ENCODE results near the gene DISP1.

- TF ChIP-seq YY1 (IDR thresholded peaks at IDR 0.05; ENCODE audit: insufficient read depth, insufficient read length) (no peak), ZNF274 (IDR thresholded peaks at IDR 0.05; ENCODE audit: low read depth, low read length) (no peak)
Measured at GRCh38 chr1:222769181-222769580, 45.7 kb upstream of the DISP1 start.
